Raji (cell line): ENCODE measurements around the gene SFSWAP.

ENCODE experiments used
- POLR2A ChIP-seq: IDR thresholded peaks from 2 replicates; pipeline ENCODE4 v1.6.1; 2011; ENCODE audit warnings: low read depth, low read length, control low read depth; ENCODE audit not compliant: insufficient read depth

SFSWAP gene

DNA sequence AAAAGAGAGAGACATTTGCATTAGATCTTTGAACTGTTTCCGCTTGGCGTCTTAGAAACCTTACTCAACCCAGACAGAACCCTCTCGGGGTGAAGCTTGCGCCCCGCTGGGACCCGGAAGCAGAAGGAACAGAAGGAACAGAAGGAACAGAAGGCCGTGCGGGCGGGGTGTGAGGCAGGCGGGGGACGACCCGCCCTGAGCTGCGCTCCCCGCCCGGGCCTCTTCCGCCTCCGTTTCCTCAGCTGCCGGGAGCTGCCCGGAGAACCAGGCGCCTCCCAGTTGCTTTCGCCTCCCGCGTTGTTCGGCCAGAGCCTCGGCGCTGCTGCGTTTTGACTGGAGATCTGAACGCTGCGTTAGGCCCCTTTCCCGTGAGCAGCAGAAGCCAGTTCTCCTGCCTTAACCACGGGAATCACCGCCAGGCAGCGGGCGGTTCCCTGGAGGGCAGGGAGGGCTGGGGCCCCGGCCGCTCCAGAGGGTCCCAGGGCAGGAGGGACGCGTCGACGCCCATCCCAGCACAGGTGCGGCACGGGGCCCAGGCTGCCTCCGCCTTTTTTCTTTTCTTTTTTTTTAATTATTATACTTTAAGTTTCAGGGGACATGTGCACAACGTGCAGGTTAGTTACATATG, 98.0 kb downstream of the SFSWAP start:
- no peak for TF ChIP-seq POLR2A

DNA sequence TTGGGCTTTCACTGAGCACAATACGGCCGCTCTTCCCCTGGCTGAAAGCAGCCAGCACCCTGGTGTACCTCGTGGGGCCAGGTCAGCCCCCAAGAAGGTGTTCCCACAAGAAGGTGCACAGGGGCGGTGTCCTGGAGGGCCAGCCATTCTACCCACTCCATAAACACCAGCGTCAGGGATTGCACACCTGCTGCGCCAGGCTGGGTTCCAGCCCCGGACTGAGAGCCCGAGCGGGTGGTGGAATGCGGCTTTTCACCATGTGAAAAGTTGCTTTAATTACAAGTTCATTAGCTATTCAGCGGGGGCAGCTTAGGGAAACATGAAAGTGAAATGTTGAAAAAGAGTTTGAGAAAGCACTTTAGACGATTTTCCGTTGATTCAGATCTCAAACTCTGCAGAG, 99.8 kb downstream of the SFSWAP start:
- TF ChIP-seq POLR2A = no peak

DNA sequence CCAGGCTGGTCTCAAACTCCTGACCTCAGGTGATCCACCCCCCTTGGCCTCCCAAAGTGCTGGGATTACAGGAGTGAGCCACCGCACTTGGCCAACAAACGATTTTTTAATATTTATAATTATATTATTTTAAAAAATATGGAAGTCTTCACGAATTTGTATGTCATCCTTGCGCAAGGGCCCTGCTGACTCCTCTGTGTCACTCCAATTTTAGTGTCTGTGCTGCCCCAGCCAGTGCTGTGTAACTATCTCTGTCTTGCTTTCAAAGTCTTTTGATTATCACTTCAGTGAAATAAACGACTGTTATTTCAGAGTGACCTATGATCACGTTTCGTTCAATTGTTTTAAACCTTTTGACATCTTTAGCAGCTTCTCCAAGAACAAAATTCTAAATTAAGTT, 104.2 kb downstream of the SFSWAP start:
- no peak for TF ChIP-seq POLR2A

- TF ChIP-seq POLR2A = no peak
Measured at GRCh38 chr12:131816495-131816894, 105.6 kb downstream of the SFSWAP start.

DNA sequence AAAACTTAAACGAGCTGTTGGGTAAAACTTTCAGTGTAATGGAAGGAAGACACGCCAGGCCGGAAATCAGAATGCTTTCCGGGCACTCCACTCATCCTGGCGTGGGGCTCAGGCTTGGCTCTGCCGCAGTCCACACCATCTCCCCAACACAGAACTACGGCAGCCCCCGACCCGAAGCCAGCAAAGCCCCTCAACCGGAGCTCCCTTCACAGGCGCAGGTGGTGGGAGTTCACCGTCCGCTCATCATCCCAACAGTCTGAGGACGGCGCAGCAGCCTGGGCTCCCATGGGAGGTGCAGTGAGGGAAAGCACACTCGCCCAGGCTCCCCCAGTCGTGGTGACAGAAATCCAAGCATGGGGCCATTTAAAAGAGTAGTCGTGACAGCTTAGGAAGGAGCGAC, 106.4 kb downstream of the SFSWAP start:
- TF ChIP-seq POLR2A = no peak

DNA sequence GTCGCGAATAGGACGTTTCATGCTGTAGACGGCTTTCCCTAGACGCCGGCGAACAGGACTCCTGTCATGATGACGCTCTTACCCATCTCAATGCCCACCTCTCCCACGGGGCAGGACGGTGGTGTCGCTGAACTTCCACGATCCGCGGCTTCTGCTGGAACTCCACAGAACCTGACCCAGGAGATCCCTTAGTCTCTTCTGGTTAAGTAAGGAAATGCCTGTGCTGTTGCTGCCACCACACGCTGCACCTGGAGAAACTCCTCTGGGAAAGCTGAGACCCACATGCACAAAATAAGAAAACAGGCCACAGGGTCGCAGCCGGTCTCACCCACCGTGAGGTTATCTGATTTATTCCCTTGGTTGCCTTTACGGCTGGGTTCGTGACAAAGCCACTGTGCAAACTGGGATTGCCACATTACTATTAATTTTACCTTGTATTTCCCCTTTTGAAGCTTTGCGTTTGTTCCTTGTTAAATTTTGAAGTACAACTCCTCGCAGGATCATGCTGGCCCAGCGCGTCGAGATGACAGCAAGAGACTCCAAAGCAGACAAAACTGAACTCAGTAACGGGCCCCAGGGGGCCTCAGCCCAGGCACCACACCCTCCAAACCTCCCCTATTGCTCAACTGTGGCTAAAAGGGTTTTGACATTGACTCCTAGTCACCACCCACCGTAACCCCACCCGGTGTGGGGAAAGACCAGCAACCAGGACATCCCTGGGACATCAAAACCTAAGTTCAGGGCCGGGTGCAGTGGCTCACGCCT, 108.1 kb downstream of the SFSWAP start:
- TF ChIP-seq POLR2A = no peak

GRCh38 chr12:131824450-131824849, 113.6 kb downstream of the SFSWAP start:
- TF ChIP-seq POLR2A = no peak

DNA sequence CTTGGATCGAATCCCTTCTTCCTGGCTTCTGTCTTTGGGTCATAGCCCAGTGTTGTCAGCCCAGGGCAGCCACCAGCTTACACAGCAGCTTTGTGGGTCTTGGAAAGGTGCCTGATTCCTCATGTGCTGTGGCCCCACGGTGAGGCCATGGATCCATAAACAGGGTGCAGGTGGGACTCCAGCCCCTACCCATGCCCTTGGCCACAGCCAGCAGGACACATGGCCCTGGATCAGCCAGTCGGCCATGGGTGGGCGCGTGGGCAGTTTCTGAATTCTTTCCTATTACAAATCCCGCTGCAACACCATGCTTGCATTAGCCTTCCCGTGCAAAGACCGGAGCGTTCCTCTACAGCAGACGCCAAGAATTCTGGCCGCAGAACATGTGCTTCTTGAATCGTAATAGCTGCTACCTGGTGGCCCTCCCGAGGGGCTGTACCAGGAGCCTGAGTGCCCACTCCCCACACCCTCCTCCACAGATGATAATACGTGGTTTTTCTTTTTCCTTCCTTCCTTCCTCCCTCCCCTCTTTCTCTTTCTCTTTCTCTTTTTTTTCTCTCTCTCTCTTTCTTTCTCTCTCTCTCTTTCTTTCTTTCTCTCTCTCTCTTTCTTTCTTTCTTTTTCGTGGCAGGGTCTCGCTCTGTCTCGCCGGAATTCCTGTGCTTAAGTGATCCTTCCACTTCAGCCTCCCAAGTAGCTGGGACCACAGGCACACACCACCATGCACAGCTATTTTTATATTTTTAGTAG, 114.4 kb downstream of the SFSWAP start:
- no peak for TF ChIP-seq POLR2A

- TF ChIP-seq POLR2A = no peak
Measured at GRCh38 chr12:131826097-131826928, 115.4 kb downstream of the SFSWAP start.

DNA sequence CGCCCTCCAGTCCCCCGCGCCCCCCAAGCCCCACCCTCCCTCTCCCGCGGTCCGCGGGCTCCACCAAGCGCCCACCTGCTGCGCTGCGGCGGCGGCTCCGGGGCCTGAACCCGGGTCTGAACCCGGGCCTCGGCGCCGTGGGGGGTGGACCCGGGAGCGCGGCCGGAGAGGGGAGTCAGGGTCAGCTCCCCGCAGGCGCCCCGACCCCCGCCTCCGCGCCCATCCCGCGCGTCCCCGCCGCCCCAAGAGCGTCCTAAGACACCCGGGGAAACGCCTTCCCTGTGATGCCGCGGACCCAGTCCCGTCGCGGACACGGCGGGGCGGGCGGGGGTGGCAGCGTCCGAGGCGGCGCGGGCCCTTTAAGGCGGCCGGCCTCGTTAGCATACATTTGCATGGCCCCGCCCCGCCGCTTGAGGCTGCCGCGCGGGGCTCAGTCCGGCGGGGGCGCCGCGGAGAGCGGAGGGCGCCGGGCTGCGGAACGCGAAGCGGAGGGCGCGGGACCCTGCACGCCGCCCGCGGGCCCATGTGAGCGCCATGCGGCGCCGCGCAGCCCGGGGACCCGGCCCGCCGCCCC, 117.2 kb downstream of the SFSWAP start, which contains the start of gene MMP17:
TSS of gene MMP17 (plus strand) at position 433 of the 574 bp plus-strand sequence. CDS start at position 535, 102 bp downstream.
- no peak for TF ChIP-seq POLR2A

- no peak for TF ChIP-seq POLR2A
Measured at GRCh38 chr12:131828671-131829355, 117.9 kb downstream of the SFSWAP start.

- no peak for TF ChIP-seq POLR2A
Measured at GRCh38 chr12:131829356-131829747, 118.5 kb downstream of the SFSWAP start.

DNA sequence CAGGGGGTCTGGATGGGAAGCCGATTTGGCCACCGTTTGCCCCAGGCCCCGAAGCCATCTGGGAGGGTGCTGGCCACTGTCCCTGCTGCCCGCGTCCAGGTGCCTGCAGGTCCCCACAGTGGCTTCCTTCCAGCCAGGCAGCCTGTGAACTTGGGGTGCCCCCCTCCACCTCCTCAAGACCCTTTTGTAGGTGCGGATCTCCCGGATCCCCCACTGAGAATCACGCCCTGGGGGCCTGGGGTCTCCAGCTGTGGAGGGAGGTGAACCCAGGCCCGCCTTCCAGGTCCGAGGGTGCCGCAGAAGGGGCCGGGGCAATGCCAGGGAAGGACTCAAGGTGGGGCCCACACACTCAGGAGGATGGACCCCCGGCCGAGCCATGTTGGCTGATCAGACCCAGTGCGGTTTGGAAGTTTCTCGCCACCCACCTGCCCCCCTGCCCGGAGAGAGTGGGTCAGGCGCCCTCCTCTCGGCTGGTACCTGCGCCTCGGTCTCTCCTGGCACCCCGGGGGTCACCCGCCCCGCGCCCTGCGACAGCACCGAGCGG, 119.0 kb downstream of the SFSWAP start:
- TF ChIP-seq POLR2A = no peak
